HEK293 (cell line): ENCODE measurements around the gene RAPGEF5.
A peak's percentile ranks its signal among the peaks of the same experiment; 100 is the strongest.

Source experiments
- CTCF ChIA-PET: fragments of 350-600 bp; formaldehyde crosslinking; extraction: SDS; loops from one replicate; lab custom pipeline; 2021; ENCODE audit warnings: antibody characterized with exemption; lab: Yijun Ruan, JAX
- POLR2A ChIA-PET: fragments of 300-600 bp; formaldehyde crosslinking; extraction: SDS; loops from one replicate; lab custom pipeline; 2020; ENCODE audit warnings: antibody characterized with exemption, inconsistent platforms; lab: Yijun Ruan, JAX
- H3K27ac ChIP-seq: fragments of 200-500 bp; sonication (Bioruptor generic); 2 replicates; pipeline ENCODE4 v1.5.1; 2014; ENCODE audit warnings: low read depth, low read length, control low read depth, inconsistent platforms; ENCODE audit errors: extremely low read depth
- H3K36me3 ChIP-seq, 2 experiments: fragments of 200-500 bp in 1 of 2; sonication (Bioruptor generic) in 1 of 2; 1 replicate in 1 of 2; 2 replicates in 1 of 2; pipeline ENCODE4 v1.5.1; 2014 to 2017; ENCODE audit warnings: inconsistent platforms in 2 of 2, low read length in 2 of 2; ENCODE audit not compliant: control insufficient read depth in 2 of 2, insufficient read depth in 1 of 2
- H3K4me1 ChIP-seq: fragments of 200-500 bp; sonication (Bioruptor generic); 2 replicates; pipeline ENCODE4 v1.5.1; 2014; ENCODE audit warnings: mild to moderate bottlenecking, low read length, inconsistent platforms; ENCODE audit not compliant: control insufficient read depth, insufficient read depth
- H3K4me3 ChIP-seq: 2 replicates; pipeline ENCODE4 v1.5.1; 2011; ENCODE audit warnings: low read depth, mild to moderate bottlenecking, control low read depth, low read length, moderate library complexity
- H3K9me3 ChIP-seq: fragments of 200-500 bp; sonication (Bioruptor generic); 2 replicates; pipeline ENCODE4 v1.5.1; 2014; ENCODE audit warnings: low read depth, low read length, inconsistent platforms; ENCODE audit not compliant: control insufficient read depth, insufficient read depth
- BCL11B ChIP-seq: fragments of 450-650 bp; formaldehyde crosslinking; IDR thresholded peaks from 2 replicates; pipeline ENCODE4 v1.5.1; 2016; ENCODE audit warnings: low read depth, missing biosample characterization, missing genetic modification characterization
- EGR2 ChIP-seq: fragments of 450-650 bp; formaldehyde crosslinking; IDR thresholded peaks from 2 replicates; pipeline ENCODE4 v1.5.1; 2016; ENCODE audit warnings: low read depth, missing biosample characterization, missing genetic modification characterization
- FEZF1 ChIP-seq: fragments of 450-650 bp; formaldehyde crosslinking; IDR thresholded peaks from 2 replicates; pipeline ENCODE4 v1.5.1; 2016; ENCODE audit warnings: missing biosample characterization, missing genetic modification characterization
- KLF1 ChIP-seq: fragments of 450-650 bp; formaldehyde crosslinking; IDR thresholded peaks from 2 replicates; pipeline ENCODE4 v1.5.1; 2016; ENCODE audit warnings: missing biosample characterization, missing genetic modification characterization
- ZBTB11 ChIP-seq: fragments of 450-650 bp; formaldehyde crosslinking; conservative IDR thresholded peaks from 2 replicates; pipeline ENCODE4 v1.5.1; 2016; ENCODE audit warnings: low read depth, missing biosample characterization, missing genetic modification characterization
- ZBTB17 ChIP-seq: fragments of 450-650 bp; formaldehyde crosslinking; IDR thresholded peaks from 2 replicates; pipeline ENCODE4 v1.5.1; 2016; ENCODE audit warnings: missing biosample characterization, missing genetic modification characterization
- ZIC2 ChIP-seq: fragments of 450-650 bp; formaldehyde crosslinking; IDR thresholded peaks from 2 replicates; pipeline ENCODE4 v1.5.1; 2016; ENCODE audit warnings: missing biosample characterization, missing genetic modification characterization
- ZNF18 ChIP-seq: fragments of 450-650 bp; formaldehyde crosslinking; IDR thresholded peaks from 2 replicates; pipeline ENCODE4 v1.5.1; 2016; ENCODE audit warnings: missing biosample characterization, missing genetic modification characterization
- ZNF211 ChIP-seq: fragments of 450-650 bp; formaldehyde crosslinking; IDR thresholded peaks from 2 replicates; pipeline ENCODE4 v1.5.1; 2016; ENCODE audit warnings: low read depth, missing biosample characterization, missing genetic modification characterization
- ZNF223 ChIP-seq: fragments of 450-650 bp; formaldehyde crosslinking; IDR thresholded peaks from 2 replicates; pipeline ENCODE4 v1.5.1; 2016; ENCODE audit warnings: missing biosample characterization, missing genetic modification characterization
- ZNF274 ChIP-seq, 2 experiments: fragments of 200-500 bp in 1 of 2; fragments of 450-650 bp in 1 of 2; sonication (Bioruptor generic) in 1 of 2; formaldehyde crosslinking in 1 of 2; IDR thresholded peaks; 2 replicates each; pipeline versions ENCODE4 v1.5.1 to v1.6.1; 2014 to 2016; ENCODE audit warnings: borderline replicate concordance in 1 of 2, inconsistent platforms in 1 of 2, low read length in 1 of 2, missing biosample characterization in 1 of 2, missing genetic modification characterization in 1 of 2
- ZNF335 ChIP-seq: fragments of 450-650 bp; formaldehyde crosslinking; conservative IDR thresholded peaks from 2 replicates; pipeline ENCODE4 v1.5.1; 2016; ENCODE audit warnings: missing biosample characterization, missing genetic modification characterization
- ZNF561 ChIP-seq: fragments of 450-650 bp; IDR thresholded peaks from 2 replicates; pipeline ENCODE4 v1.5.1; 2018; ENCODE audit warnings: missing biosample characterization, missing genetic modification characterization, borderline replicate concordance
- ZNF76 ChIP-seq: fragments of 450-650 bp; formaldehyde crosslinking; IDR thresholded peaks from 2 replicates; pipeline ENCODE4; 2016; ENCODE audit warnings: low read depth, missing biosample characterization, missing genetic modification characterization, borderline replicate concordance
- ZSCAN30 ChIP-seq: fragments of 450-650 bp; IDR thresholded peaks from 2 replicates; pipeline ENCODE4 v1.5.1; 2018; ENCODE audit warnings: missing biosample characterization, mild to moderate bottlenecking, missing genetic modification characterization, moderate library complexity
- TF ChIP-seq, protein P1 (sequence below): fragments of 450-650 bp; formaldehyde crosslinking; IDR thresholded peaks from 2 replicates; pipeline ENCODE4; 2016; ENCODE audit warnings: missing biosample characterization, missing genetic modification characterization

RAPGEF5 gene

DNA sequence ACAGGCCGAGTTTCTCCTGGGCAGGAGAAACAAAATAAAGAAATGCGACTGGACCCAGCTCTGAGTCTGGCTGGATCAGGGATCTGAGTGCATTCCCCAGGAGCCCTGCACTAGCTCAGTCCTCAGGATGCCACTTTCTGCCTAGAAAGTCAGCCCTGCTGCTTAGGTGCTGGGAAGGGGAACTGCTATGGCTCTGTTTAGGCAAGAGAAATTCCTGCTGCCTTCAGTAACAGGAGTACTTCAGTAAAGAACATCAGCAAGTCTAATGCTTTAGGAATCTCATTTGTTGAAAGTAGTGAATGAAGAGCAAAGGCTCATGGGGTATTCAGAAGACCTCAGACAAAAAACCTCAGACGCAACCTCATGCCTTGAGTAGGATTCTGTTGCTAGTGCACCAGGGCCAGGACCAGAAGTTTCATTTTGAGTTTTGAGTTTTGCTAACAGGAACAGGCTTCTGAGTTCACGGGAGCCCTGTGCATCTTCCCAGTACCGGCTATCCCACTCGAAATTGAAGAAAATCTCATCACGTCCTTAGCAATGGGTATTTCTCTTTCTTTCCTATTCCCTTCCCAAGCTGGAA is 240.4 kb downstream of the RAPGEF5 start (continued):
- no peak for TF ChIP-seq ZBTB11 (tag by site-specific recombination)
- TF ChIP-seq KLF1 (tag by site-specific recombination): no peak
- no peak for TF ChIP-seq ZNF18 (tag by site-specific recombination)
- no peak for TF ChIP-seq ZNF76 (tag by site-specific recombination)
- TF ChIP-seq BCL11B (tag by site-specific recombination): no peak
- TF ChIP-seq ZNF274 (IDR thresholded peaks at IDR 0.05; ENCODE audit: low read length): no peak
- no peak for TF ChIP-seq ZNF274 (tag by site-specific recombination; IDR thresholded peaks at IDR 0.05; ENCODE audit: borderline replicate concordance)
- no peak for TF ChIP-seq ZNF223 (tag by site-specific recombination)

- ChIA-PET POLR2A (no interaction called here), CTCF (interaction anchor here (0.6 to 1.5 kb wide), 5 partner anchors 230 to 529 kb away, joined by 3 to 5 read pairs (median 4); partner anchors contain the start of gene STEAP1B)
- Histone ChIP-seq H3K36me3 (no peaks in the 10 kb centered on the region), H3K4me3 (no peak overlapping the region), H3K9me3 (no peaks in the 10 kb centered on the region), H3K4me1 (no peaks in the 10 kb centered on the region), H3K27ac (no peak overlapping the region)
- TF ChIP-seq ZNF335 (tag by site-specific recombination) (no peak), ZBTB17 (no peak), ZSCAN30 (no peak), FEZF1 (tag by site-specific recombination) (no peak), ZNF211 (tag by site-specific recombination) (no peak), EGR2 (tag by site-specific recombination) (no peak)
- TF ChIP-seq, protein P1, sequence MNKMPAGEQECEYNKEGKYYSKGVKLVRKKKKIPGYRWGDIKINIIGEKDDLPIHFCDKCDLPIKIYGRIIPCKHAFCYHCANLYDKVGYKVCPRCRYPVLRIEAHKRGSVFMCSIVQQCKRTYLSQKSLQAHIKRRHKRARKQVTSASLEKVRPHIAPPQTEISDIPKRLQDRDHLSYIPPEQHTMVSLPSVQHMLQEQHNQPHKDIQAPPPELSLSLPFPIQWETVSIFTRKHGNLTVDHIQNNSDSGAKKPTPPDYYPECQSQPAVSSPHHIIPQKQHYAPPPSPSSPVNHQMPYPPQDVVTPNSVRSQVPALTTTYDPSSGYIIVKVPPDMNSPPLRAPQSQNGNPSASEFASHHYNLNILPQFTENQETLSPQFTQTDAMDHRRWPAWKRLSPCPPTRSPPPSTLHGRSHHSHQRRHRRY: no peak
Observed at GRCh38 chr7:22115689-22116088, 241.3 kb downstream of the RAPGEF5 start.

DNA sequence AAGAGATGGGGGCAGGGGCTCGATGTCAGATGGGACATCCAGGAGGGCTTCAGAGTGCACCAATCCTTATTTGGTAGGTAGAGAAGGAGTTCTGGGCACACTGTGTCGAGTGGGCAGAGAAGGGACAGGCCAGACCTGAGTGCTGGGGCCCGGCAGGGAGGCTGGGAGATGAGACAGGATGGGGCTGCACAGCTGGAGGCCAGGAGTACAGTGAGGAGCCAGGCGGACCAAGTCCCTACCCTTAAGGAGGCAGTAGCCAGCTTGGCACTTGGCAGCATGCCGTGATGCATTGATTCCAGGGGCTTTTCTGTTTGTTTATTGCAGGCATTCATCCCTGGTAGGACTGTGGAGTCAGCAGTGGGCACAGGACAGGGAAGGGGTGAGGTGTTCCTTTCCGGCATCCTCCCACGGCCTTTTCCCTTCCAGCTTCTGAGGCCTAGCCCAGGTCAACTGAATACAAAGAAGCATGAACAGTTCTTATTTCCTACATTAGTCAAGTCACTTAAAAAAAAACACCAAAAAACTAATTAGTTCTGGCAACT is 242.4 kb downstream of the RAPGEF5 start:
- Histone ChIP-seq H3K4me3 (no peak overlapping the region), H3K4me1 (no peaks in the 10 kb centered on the region), H3K36me3 (no peaks in the 10 kb centered on the region), H3K9me3 (no peaks in the 10 kb centered on the region), H3K27ac (no peak overlapping the region)
- POLR2A ChIA-PET: no interaction called here
- TF ChIP-seq ZNF561 (tag by site-specific recombination) (no peak), ZIC2 (0 out of 2 replicates have a peak, but pooled peaks have one; percentile 18)
- CTCF ChIA-PET: interaction anchor here (0.6 to 1.6 kb wide), 3 partner anchors 31 to 371 kb away, joined by 3 to 4 read pairs (median 3); no protein-coding TSS in a partner anchor
